Suprapubic skin (tissue), 4 donors: ENCODE results near the gene ZNF211. TPM values are rescaled to one million over a fixed set of nuclear protein-coding genes. Genes with fewer than 3 reads are reported as not detected.

Experiments
- DNase-seq, 2 donors: peaks; one replicate each; pipeline ENCODE4 v3.0.0-alpha.2; 2019; ENCODE audit warnings: low spot score in 2 of 2
- H3K27ac ChIP-seq: fragments of 200-600 bp; sonication (generic); one replicate; pipeline ENCODE4 v1.5.1; 2019
- H3K27me3 ChIP-seq: fragments of 200-600 bp; sonication (generic); one replicate; pipeline ENCODE4 v1.5.1; 2019
- H3K36me3 ChIP-seq: fragments of 200-600 bp; sonication (generic); one replicate; pipeline ENCODE4 v1.5.1; 2019
- H3K4me1 ChIP-seq: fragments of 200-600 bp; sonication (generic); one replicate; pipeline ENCODE4 v1.5.1; 2019
- H3K4me3 ChIP-seq: fragments of 200-600 bp; sonication (generic); one replicate; pipeline ENCODE4 v1.5.1; 2019; ENCODE audit warnings: mild to moderate bottlenecking
- H3K9me3 ChIP-seq: fragments of 200-600 bp; sonication (generic); one replicate; pipeline ENCODE4 v1.5.1; 2019
- CTCF ChIP-seq, 2 donors: fragments of 200-600 bp in 1 of 2; fragments of 450-650 bp in 1 of 2; sonication (generic) in 1 of 2; IDR thresholded peaks; one replicate each; pipeline ENCODE4 v1.5.1; 2016 to 2019; ENCODE audit warnings: antibody characterized with exemption in 2 of 2, mild to moderate bottlenecking in 1 of 2, moderate library complexity in 1 of 2
- EP300 ChIP-seq: sonication (generic); formaldehyde crosslinking; IDR thresholded peaks from one replicate; pipeline ENCODE4 v1.6.1; 2017; ENCODE audit warnings: antibody characterized with exemption
- POLR2A ChIP-seq, 2 donors: fragments of 450-650 bp; IDR thresholded peaks; one replicate each; pipeline ENCODE4 v1.6.1; 2017; ENCODE audit warnings: antibody characterized with exemption in 2 of 2, mild to moderate bottlenecking in 2 of 2, moderate library complexity in 2 of 2
- POLR2AphosphoS5 ChIP-seq, 3 donors: sonication (generic); formaldehyde crosslinking; IDR thresholded peaks; one replicate each; pipeline ENCODE4 v1.6.1; 2017; ENCODE audit warnings: antibody characterized with exemption in 3 of 3
- WGBS: methylation state at CpG from one replicate; pipeline ENCODE4 v1.1.5; 2018; 5-methylcytosine and 5-hydroxymethylcytosine counted together
- total RNA-seq, 4 donors: library from RNA; depleted of rRNA; stranded (reverse); fragments of >200 nt; gene quantifications; one replicate each; pipeline ENCODE4 v1.1.0, GENCODE V29; 2016

The ZNF211 gene
- total RNA-seq, result 10 to 100 TPM in 3 of 4 donors, 1 to 10 TPM in 1; 7.5 to 21.3 (median 14.1) TPM

- DNase-seq, result peak; percentile 92 to 93
- H3K27me3 ChIP-seq, result no peaks in the 10 kb centered on the region
- WGBS, result 3% methylated on average over 24 of the region's 59 CpGs
- peak within 1 kb of the TSS; percentile 92 for H3K4me3 ChIP-seq
- peaks cover 15% of the 10 kb centered on the region for H3K4me1 ChIP-seq
- H3K27ac ChIP-seq, result peak within 1 kb of the TSS; percentile 49
- H3K36me3 ChIP-seq, result peaks cover 36% of the 10 kb centered on the region
- peaks cover 17% of the 10 kb centered on the region for H3K9me3 ChIP-seq
- TF ChIP-seq POLR2AphosphoS5 (IDR thresholded peaks at IDR 0.05), result peak in 2 of 3 donors; percentile 26 to 29
- TF ChIP-seq EP300, result no peak
- TF ChIP-seq POLR2A (IDR thresholded peaks at IDR 0.05), result no peak
- TF ChIP-seq CTCF (IDR thresholded peaks at IDR 0.05), result no peak
Observed at GRCh38 chr19:57632987-57633831, at the start of gene ZNF211. ZNF211 (plus strand) TSS chr19:57633168; CDS start chr19:57633347, 179 bp downstream.

- TF ChIP-seq CTCF (IDR thresholded peaks at IDR 0.05), result no peak
- TF ChIP-seq POLR2A (IDR thresholded peaks at IDR 0.05), result peak in 1 of 2 donors; percentile 11
- peak in 1 of 3 donors; percentile 20 for TF ChIP-seq POLR2AphosphoS5 (IDR thresholded peaks at IDR 0.05)
- no peak within 1 kb of the TSS for H3K27ac ChIP-seq
- peak within 1 kb of the TSS; percentile 62 for H3K4me3 ChIP-seq
- H3K9me3 ChIP-seq, result peaks cover 11% of the 10 kb centered on the region
- peaks cover 17% of the 10 kb centered on the region for H3K36me3 ChIP-seq
- H3K27me3 ChIP-seq, result no peaks in the 10 kb centered on the region
- DNase-seq, result peak; percentile 92 to 93
- H3K4me1 ChIP-seq, result peaks cover 18% of the 10 kb centered on the region
- WGBS, result 3% methylated on average over 21 of the region's 76 CpGs
Observed at GRCh38 chr19:57583521-57584416, 49.2 kb upstream of the ZNF211 start, which contains the start of gene ZIK1. ZIK1 (plus strand) TSS chr19:57584145; CDS start chr19:57584357, 212 bp downstream.

- no peak for TF ChIP-seq POLR2A (IDR thresholded peaks at IDR 0.05)
- no peak for TF ChIP-seq POLR2AphosphoS5 (IDR thresholded peaks at IDR 0.05)
- TF ChIP-seq CTCF (IDR thresholded peaks at IDR 0.05), result no peak
- no peak for TF ChIP-seq EP300
- Histone ChIP-seq H3K36me3 (peaks cover 46% of the 10 kb centered on the region), H3K9me3 (peaks cover 45% of the 10 kb centered on the region), H3K27me3 (no peaks in the 10 kb centered on the region), H3K4me3 (no peak overlapping the region), H3K27ac (no peak overlapping the region), H3K4me1 (peaks cover 18% of the 10 kb centered on the region)
- no peak for DNase-seq
- WGBS, result 100% methylated on average over 1 of the region's 1 CpG
Observed at GRCh38 chr19:57587529-57587928, 45.4 kb upstream of the ZNF211 start.

- no peaks in the 10 kb centered on the region for H3K27me3 ChIP-seq
- H3K4me1 ChIP-seq, result peaks cover 14% of the 10 kb centered on the region
- H3K4me3 ChIP-seq, result peak overlapping the region; percentile 74
- H3K36me3 ChIP-seq, result peaks cover 16% of the 10 kb centered on the region
- H3K9me3 ChIP-seq, result peaks cover 17% of the 10 kb centered on the region
- no peak for DNase-seq
- 58% methylated on average over 8 of the region's 8 CpGs for WGBS
- TF ChIP-seq EP300, result no peak
- no peak for TF ChIP-seq POLR2A (IDR thresholded peaks at IDR 0.05)
- TF ChIP-seq POLR2AphosphoS5 (IDR thresholded peaks at IDR 0.05), result no peak
- TF ChIP-seq CTCF (IDR thresholded peaks at IDR 0.05), result no peak
- H3K27ac ChIP-seq, result no peak overlapping the region
Observed at GRCh38 chr19:57599377-57599760, 33.6 kb upstream of the ZNF211 start.
